Transverse colon (tissue), 4 donors: ENCODE data around the gene ARAP2. TPM values are rescaled to one million over a fixed set of nuclear protein-coding genes. Genes with fewer than 3 reads are reported as not detected.

Source experiments
- DNase-seq: peaks from one replicate; pipeline ENCODE4 v3.0.0-alpha.2; 2019
- H3K27ac ChIP-seq, 4 donors: fragments of 200-600 bp; sonication (generic); 2 replicates each; pipeline ENCODE4 v1.5.1; 2016 to 2018; ENCODE audit warnings: inconsistent platforms in 4 of 4
- H3K27me3 ChIP-seq: fragments of 200-600 bp; sonication (generic); 2 replicates; pipeline ENCODE4 v1.5.1; 2017; ENCODE audit warnings: inconsistent platforms
- H3K36me3 ChIP-seq, 4 donors: fragments of 200-600 bp; sonication (generic); 2 replicates each; pipeline ENCODE4 v1.5.1; 2017 to 2019; ENCODE audit warnings: inconsistent platforms in 4 of 4
- H3K4me1 ChIP-seq, 4 donors: fragments of 200-600 bp; sonication (generic); 2 replicates each; pipeline ENCODE4 v1.5.1; 2017 to 2020; ENCODE audit warnings: inconsistent platforms in 4 of 4
- H3K4me3 ChIP-seq, 4 donors: fragments of 200-600 bp; sonication (generic); 1 replicate in 1 of 4; 2 replicates in 3 of 4; pipeline versions ENCODE4 v1.5.1 to v1.6.1; 2017 to 2019; ENCODE audit warnings: inconsistent platforms in 4 of 4
- H3K9me3 ChIP-seq, 2 donors: fragments of 200-600 bp; sonication (generic); 2 replicates each; pipeline ENCODE4 v1.5.1; 2017 to 2019; ENCODE audit warnings: inconsistent platforms in 2 of 2
- CTCF ChIP-seq, 5 experiments: fragments of 200-600 bp in 3 of 5; fragments of 450-650 bp in 2 of 5; sonication (generic) in 3 of 5; IDR thresholded peaks; 1 replicate in 2 of 5; 2 replicates in 3 of 5; pipeline ENCODE4 v1.5.1; 2016 to 2017; ENCODE audit warnings: antibody characterized with exemption in 5 of 5, inconsistent platforms in 3 of 5, mild to moderate bottlenecking in 2 of 5, moderate library complexity in 1 of 5
- EP300 ChIP-seq: sonication (generic); formaldehyde crosslinking; IDR thresholded peaks from one replicate; pipeline ENCODE4 v1.6.1; 2017; ENCODE audit warnings: antibody characterized with exemption, low read depth
- POLR2A ChIP-seq: fragments of 450-650 bp; IDR thresholded peaks from one replicate; pipeline ENCODE4 v1.6.1; 2016; ENCODE audit warnings: antibody characterized with exemption, mild to moderate bottlenecking, moderate library complexity
- POLR2AphosphoS5 ChIP-seq, 3 donors: sonication (generic); formaldehyde crosslinking; IDR thresholded peaks; one replicate each; pipeline ENCODE4 v1.6.1; 2016; ENCODE audit warnings: antibody characterized with exemption in 3 of 3
- WGBS, 2 donors: methylation state at CpG; one replicate each; pipeline ENCODE4 v1.1.5; 2018; ENCODE audit warnings: low coverage in 1 of 2; 5-methylcytosine and 5-hydroxymethylcytosine counted together
- in situ Hi-C, 4 donors: fragments of 200-750 bp; cut with MboI; loops; one replicate each; pipeline versions ENCODE4 v1.15.0 to v1.15.1; 2017; ENCODE audit warnings: low sequenced_read_pairs in 3 of 4, low pct_ligation_motif_present in 1 of 4, low pct_unique_long_range_greater_than_20kb in 1 of 4
- intact Hi-C: fragments of 100-400 bp; cut with DNase I; formaldehyde crosslinking; loops from one replicate; pipeline ENCODE4 v1.15.1; 2023; ENCODE audit warnings: low total_unique reads
- total RNA-seq, 4 donors: library from RNA; depleted of rRNA; stranded (reverse); fragments of >200 nt; gene quantifications; one replicate each; pipeline ENCODE4 v1.1.0, GENCODE V29; 2016

The ARAP2 gene
- total RNA-seq, 4 donors from 2014 or later, result 42.3 to 108 (median 50.3) TPM

- no peaks in the 10 kb centered on the region for H3K27me3 ChIP-seq
- H3K4me1 ChIP-seq, result no peaks in the 10 kb centered on the region
- DNase-seq, result no peak
- H3K36me3 ChIP-seq, result peaks cover 0 to 25% (median 0%) of the 10 kb centered on the region in 4 donors
- H3K27ac ChIP-seq, result no peak overlapping the region
- no peak for TF ChIP-seq CTCF (IDR thresholded peaks at IDR 0.05)
- in situ Hi-C loops, result no loop called here
- 68 to 76% methylated on average over 4 of the region's 4 CpGs for WGBS, 2 donors
- intact Hi-C loops, result no loop called here
- no peak overlapping the region for H3K4me3 ChIP-seq
- no peaks in the 10 kb centered on the region for H3K9me3 ChIP-seq
Measured at GRCh38 chr4:36164900-36165630, 79.2 kb downstream of the ARAP2 start.

DNA sequence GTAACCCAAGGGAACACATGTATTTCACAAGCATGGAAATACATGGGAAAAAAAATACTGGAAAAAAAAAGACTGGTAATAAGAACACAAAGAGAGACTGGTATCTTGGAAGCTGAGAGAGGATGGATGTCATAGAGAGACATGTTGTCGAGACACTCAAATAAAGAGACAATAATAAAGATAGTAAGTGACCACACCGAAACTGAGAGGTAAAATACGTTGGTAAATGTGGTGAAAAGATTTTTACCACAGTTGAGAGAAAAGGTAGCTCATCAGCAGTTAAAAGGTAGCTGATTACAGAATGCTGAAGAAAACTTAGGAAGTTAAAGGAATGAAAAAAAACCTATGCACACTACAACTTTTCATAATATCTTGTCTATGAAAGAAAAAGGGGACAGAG lies 81.1 kb downstream of the ARAP2 start:
- Histone ChIP-seq H3K4me1 (no peaks in the 10 kb centered on the region), H3K27ac (no peak overlapping the region), H3K4me3 (no peak overlapping the region), H3K36me3 (peaks cover 0 to 25% (median 0%) of the 10 kb centered on the region in 4 donors), H3K27me3 (no peaks in the 10 kb centered on the region), H3K9me3 (no peaks in the 10 kb centered on the region)
- in situ Hi-C loops, result no loop called here
- intact Hi-C loops, result no loop called here
- TF ChIP-seq EP300, result no peak
- TF ChIP-seq CTCF (IDR thresholded peaks at IDR 0.05), result no peak
- TF ChIP-seq POLR2A, result no peak
- no peak for TF ChIP-seq POLR2AphosphoS5 (IDR thresholded peaks at IDR 0.05)
- no peak for DNase-seq
- WGBS, 2 donors, result 50 to 78% methylated on average over 3 of the region's 3 CpGs

DNA sequence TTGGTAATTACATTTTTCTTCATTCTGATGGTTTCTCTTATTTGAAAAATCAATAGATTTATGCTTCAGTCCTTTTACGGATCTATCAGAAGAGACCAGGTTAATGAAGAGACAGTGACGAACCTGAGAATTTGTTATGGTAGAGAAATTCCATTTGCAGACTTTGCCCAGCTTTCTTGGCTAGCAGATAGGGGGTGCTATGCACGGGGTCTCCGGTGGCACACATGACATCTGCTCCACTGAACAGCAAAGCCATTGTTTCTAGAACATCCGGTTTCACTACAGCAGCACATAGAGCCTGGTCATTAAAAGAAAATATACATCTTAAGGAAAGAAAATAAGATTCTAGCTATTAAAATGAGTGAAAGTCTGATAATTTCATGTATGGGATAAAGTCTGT lies 85.1 kb downstream of the ARAP2 start:
- no peak for DNase-seq
- Histone ChIP-seq H3K4me1 (no peaks in the 10 kb centered on the region), H3K27ac (no peak overlapping the region), H3K4me3 (no peak overlapping the region), H3K9me3 (no peaks in the 10 kb centered on the region), H3K36me3 (peaks cover 0 to 22% (median 0%) of the 10 kb centered on the region in 4 donors), H3K27me3 (no peaks in the 10 kb centered on the region)
- TF ChIP-seq EP300, result no peak
- no peak for TF ChIP-seq POLR2A
- TF ChIP-seq CTCF (IDR thresholded peaks at IDR 0.05), result no peak
- TF ChIP-seq POLR2AphosphoS5 (IDR thresholded peaks at IDR 0.05), result no peak
- in situ Hi-C loops, result no loop called here
- intact Hi-C loops, result no loop called here
- 83 to 93% methylated on average over 3 to 5 of the region's 5 CpGs for WGBS, 2 donors

GRCh38 chr4:36152735-36153134 lies 91.6 kb downstream of the ARAP2 start:
- no peak for DNase-seq
- in situ Hi-C loops, result no loop called here
- Histone ChIP-seq H3K36me3 (peaks cover 0 to 5% (median 0%) of the 10 kb centered on the region in 4 donors), H3K27ac (no peak overlapping the region), H3K4me3 (no peak overlapping the region), H3K9me3 (no peaks in the 10 kb centered on the region), H3K4me1 (no peaks in the 10 kb centered on the region), H3K27me3 (no peaks in the 10 kb centered on the region)
- 63 to 96% methylated on average over 1 of the region's 1 CpG for WGBS, 2 donors
- TF ChIP-seq CTCF (IDR thresholded peaks at IDR 0.05), result no peak
- intact Hi-C loops, result no loop called here
